T follicular helper cell (primary cell): ENCODE data around the gene BRAT1.

Experiments
- DNase-seq: peaks from one replicate; pipeline ENCODE4 v3.0.0-alpha.2; 2020; ENCODE audit warnings: low read depth

The BRAT1 gene

GRCh38 chr7:2510130-2510776 lies 45.1 kb downstream of the BRAT1 start:
- no peak for DNase-seq

GRCh38 chr7:2509298-2509906 lies 45.9 kb downstream of the BRAT1 start:
- no peak for DNase-seq

GRCh38 chr7:2508327-2509215 lies 46.8 kb downstream of the BRAT1 start:
- DNase-seq: peak; percentile 79

- DNase-seq: no peak
Observed at GRCh38 chr7:2507917-2508306, 47.4 kb downstream of the BRAT1 start.

GRCh38 chr7:2507208-2507916 lies 48.0 kb downstream of the BRAT1 start:
- no peak for DNase-seq

GRCh38 chr7:2505401-2505800 lies 49.9 kb downstream of the BRAT1 start:
- no peak for DNase-seq

GRCh38 chr7:2504889-2505375 lies 50.4 kb downstream of the BRAT1 start:
- DNase-seq: no peak

GRCh38 chr7:2504128-2504888 lies 51.0 kb downstream of the BRAT1 start:
- no peak for DNase-seq

- no peak for DNase-seq
Observed at GRCh38 chr7:2503056-2503941, 52.0 kb downstream of the BRAT1 start.

GRCh38 chr7:2502647-2502966 lies 52.7 kb downstream of the BRAT1 start:
- DNase-seq: no peak

- DNase-seq: no peak
Observed at GRCh38 chr7:2501947-2502646, 53.2 kb downstream of the BRAT1 start.

GRCh38 chr7:2500701-2501100 lies 54.6 kb downstream of the BRAT1 start:
- no peak for DNase-seq

- no peak for DNase-seq
Observed at GRCh38 chr7:2499719-2500430, 55.4 kb downstream of the BRAT1 start.

- DNase-seq: no peak
Observed at GRCh38 chr7:2499181-2499580, 56.1 kb downstream of the BRAT1 start.

GRCh38 chr7:2498708-2499107 lies 56.6 kb downstream of the BRAT1 start:
- DNase-seq: no peak

- no peak for DNase-seq
Observed at GRCh38 chr7:2497500-2498336, 57.6 kb downstream of the BRAT1 start.

- no peak for DNase-seq
Observed at GRCh38 chr7:2497065-2497464, 58.3 kb downstream of the BRAT1 start.

- DNase-seq: no peak
Observed at GRCh38 chr7:2496375-2496774, 58.9 kb downstream of the BRAT1 start.
